SK-N-SH treated with all-trans-retinoic acid at 6 μM for 48 hours (cell line): ENCODE measurements around the gene RELCH.
"Not testable (repeated sequence)": the region's sequence is repeated elsewhere in the genome, so short reads cannot be mapped to it uniquely, and the experiment has no call there.

Experiments used
- ATAC-seq: fragments of 200-7000 bp; cut with Tn5 transposase; 3 replicates; pipeline ENCODE4 v1.9.1; 2020; ENCODE audit warnings: mild to moderate bottlenecking, moderate library complexity
- BACH2 ChIP-seq: fragments of 250-450 bp; sonication (Bioruptor Pico); IDR thresholded peaks from 2 replicates; pipeline ENCODE4 v1.9.0; 2021; ENCODE audit warnings: mild to moderate bottlenecking, borderline replicate concordance
- CSDC2 ChIP-seq: fragments of 250-450 bp; sonication (Bioruptor Pico); IDR thresholded peaks from 2 replicates; pipeline ENCODE4 v1.5.0; 2020; ENCODE audit warnings: mild to moderate bottlenecking, moderate library complexity
- ESRRG ChIP-seq: fragments of 250-450 bp; sonication (Bioruptor Pico); IDR thresholded peaks from 2 replicates; pipeline ENCODE4 v1.6.1; 2021; ENCODE audit warnings: mild to moderate bottlenecking
- GLIS3 ChIP-seq: fragments of 250-450 bp; sonication (Bioruptor Pico); IDR thresholded peaks from 2 replicates; pipeline ENCODE4 v1.5.0; 2020; ENCODE audit warnings: mild to moderate bottlenecking, moderate library complexity
- ISL1 ChIP-seq: fragments of 250-450 bp; sonication (Bioruptor Pico); IDR thresholded peaks from 2 replicates; pipeline ENCODE4 v2.1.2; 2022; ENCODE audit warnings: mild to moderate bottlenecking, moderate library complexity
- OSR1 ChIP-seq: fragments of 250-450 bp; sonication (Bioruptor Pico); IDR thresholded peaks from 2 replicates; pipeline ENCODE4 v1.8.0; 2022; ENCODE audit warnings: moderate library complexity, mild to moderate bottlenecking, inconsistent platforms
- PPARA ChIP-seq: fragments of 250-450 bp; sonication (Bioruptor Pico); IDR thresholded peaks from 2 replicates; pipeline ENCODE4 v1.5.0; 2020; ENCODE audit warnings: mild to moderate bottlenecking, borderline replicate concordance
- SNAI2 ChIP-seq: fragments of 250-450 bp; sonication (Bioruptor Pico); IDR thresholded peaks from 2 replicates; pipeline ENCODE4 v1.5.0; 2020; ENCODE audit warnings: mild to moderate bottlenecking, moderate library complexity
- TCF4 ChIP-seq: fragments of 250-450 bp; sonication (Bioruptor Pico); IDR thresholded peaks from 2 replicates; pipeline ENCODE4 v1.8.0; 2021; ENCODE audit warnings: mild to moderate bottlenecking, moderate library complexity, borderline replicate concordance
- ZC3H10 ChIP-seq: fragments of 250-450 bp; sonication (Bioruptor Pico); IDR thresholded peaks from 2 replicates; pipeline ENCODE4 v1.5.1; 2021; ENCODE audit warnings: mild to moderate bottlenecking, moderate library complexity
- ZFP3 ChIP-seq: fragments of 250-450 bp; sonication (Bioruptor Pico); IDR thresholded peaks from 2 replicates; pipeline ENCODE4 v1.5.0; 2020; ENCODE audit warnings: mild to moderate bottlenecking, moderate library complexity
- ZFP30 ChIP-seq: fragments of 450-650 bp; formaldehyde crosslinking; IDR thresholded peaks from 2 replicates; pipeline ENCODE4 v1.5.0; 2022; ENCODE audit warnings: mild to moderate bottlenecking, moderate library complexity
- ZNF70 ChIP-seq: fragments of 450-650 bp; formaldehyde crosslinking; IDR thresholded peaks from 2 replicates; pipeline ENCODE4 v1.5.0; 2020; ENCODE audit warnings: mild to moderate bottlenecking, moderate library complexity
- ZNF8 ChIP-seq: fragments of 450-650 bp; formaldehyde crosslinking; IDR thresholded peaks from 2 replicates; pipeline ENCODE4 v1.5.0; 2020; ENCODE audit warnings: mild to moderate bottlenecking, moderate library complexity
- TF ChIP-seq, protein P1 (sequence below): fragments of 250-450 bp; sonication (Bioruptor Pico); IDR thresholded peaks from 2 replicates; pipeline ENCODE4 v1.5.1; 2020; ENCODE audit warnings: low read depth, mild to moderate bottlenecking, moderate library complexity
- TF ChIP-seq, protein P2 (sequence below): fragments of 250-450 bp; sonication (Bioruptor Pico); IDR thresholded peaks from 2 replicates; pipeline ENCODE4 v1.8.0; 2020; ENCODE audit warnings: mild to moderate bottlenecking, moderate library complexity, borderline replicate concordance
- TF ChIP-seq, protein P3 (sequence below): fragments of 250-450 bp; sonication (Bioruptor Pico); IDR thresholded peaks from 2 replicates; pipeline ENCODE4 v1.5.0; 2020; ENCODE audit warnings: mild to moderate bottlenecking, moderate library complexity

Gene RELCH

DNA sequence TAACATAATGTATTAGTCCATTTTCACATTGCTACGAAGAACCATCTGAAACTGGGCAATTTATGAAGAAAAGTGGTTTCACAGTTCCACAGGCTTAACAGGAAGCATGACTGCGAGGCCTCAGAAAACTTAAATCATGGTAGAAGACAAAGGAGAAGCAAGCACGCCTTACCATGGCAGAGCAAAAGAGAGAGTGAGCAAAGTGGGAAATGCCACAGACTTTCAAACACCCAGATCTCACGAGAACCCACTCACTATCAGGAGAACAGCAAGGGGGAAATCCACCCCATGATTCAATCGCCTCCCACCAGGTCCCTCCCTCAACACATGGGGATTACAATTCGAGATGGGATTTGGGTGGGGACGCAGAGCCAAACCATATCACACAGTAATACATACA, 22.7 kb upstream of the RELCH start:
- no peak for TF ChIP-seq ZNF70 (CRISPR knock-in tag)
- no peak for TF ChIP-seq CSDC2
- TF ChIP-seq, protein P1, sequence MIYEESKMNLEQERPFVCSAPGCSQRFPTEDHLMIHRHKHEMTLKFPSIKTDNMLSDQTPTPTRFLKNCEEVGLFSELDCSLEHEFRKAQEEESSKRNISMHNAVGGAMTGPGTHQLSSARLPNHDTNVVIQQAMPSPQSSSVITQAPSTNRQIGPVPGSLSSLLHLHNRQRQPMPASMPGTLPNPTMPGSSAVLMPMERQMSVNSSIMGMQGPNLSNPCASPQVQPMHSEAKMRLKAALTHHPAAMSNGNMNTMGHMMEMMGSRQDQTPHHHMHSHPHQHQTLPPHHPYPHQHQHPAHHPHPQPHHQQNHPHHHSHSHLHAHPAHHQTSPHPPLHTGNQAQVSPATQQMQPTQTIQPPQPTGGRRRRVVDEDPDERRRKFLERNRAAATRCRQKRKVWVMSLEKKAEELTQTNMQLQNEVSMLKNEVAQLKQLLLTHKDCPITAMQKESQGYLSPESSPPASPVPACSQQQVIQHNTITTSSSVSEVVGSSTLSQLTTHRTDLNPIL (CRISPR knock-in tag) = no peak
- TF ChIP-seq, protein P2, sequence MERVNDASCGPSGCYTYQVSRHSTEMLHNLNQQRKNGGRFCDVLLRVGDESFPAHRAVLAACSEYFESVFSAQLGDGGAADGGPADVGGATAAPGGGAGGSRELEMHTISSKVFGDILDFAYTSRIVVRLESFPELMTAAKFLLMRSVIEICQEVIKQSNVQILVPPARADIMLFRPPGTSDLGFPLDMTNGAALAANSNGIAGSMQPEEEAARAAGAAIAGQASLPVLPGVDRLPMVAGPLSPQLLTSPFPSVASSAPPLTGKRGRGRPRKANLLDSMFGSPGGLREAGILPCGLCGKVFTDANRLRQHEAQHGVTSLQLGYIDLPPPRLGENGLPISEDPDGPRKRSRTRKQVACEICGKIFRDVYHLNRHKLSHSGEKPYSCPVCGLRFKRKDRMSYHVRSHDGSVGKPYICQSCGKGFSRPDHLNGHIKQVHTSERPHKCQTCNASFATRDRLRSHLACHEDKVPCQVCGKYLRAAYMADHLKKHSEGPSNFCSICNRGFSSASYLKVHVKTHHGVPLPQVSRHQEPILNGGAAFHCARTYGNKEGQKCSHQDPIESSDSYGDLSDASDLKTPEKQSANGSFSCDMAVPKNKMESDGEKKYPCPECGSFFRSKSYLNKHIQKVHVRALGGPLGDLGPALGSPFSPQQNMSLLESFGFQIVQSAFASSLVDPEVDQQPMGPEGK (CRISPR knock-in tag) = no peak
- no peak for TF ChIP-seq TCF4 (CRISPR knock-in tag)
- no peak for TF ChIP-seq ZC3H10
- no peak for TF ChIP-seq OSR1 (CRISPR knock-in tag)
- no peak for ATAC-seq

DNA sequence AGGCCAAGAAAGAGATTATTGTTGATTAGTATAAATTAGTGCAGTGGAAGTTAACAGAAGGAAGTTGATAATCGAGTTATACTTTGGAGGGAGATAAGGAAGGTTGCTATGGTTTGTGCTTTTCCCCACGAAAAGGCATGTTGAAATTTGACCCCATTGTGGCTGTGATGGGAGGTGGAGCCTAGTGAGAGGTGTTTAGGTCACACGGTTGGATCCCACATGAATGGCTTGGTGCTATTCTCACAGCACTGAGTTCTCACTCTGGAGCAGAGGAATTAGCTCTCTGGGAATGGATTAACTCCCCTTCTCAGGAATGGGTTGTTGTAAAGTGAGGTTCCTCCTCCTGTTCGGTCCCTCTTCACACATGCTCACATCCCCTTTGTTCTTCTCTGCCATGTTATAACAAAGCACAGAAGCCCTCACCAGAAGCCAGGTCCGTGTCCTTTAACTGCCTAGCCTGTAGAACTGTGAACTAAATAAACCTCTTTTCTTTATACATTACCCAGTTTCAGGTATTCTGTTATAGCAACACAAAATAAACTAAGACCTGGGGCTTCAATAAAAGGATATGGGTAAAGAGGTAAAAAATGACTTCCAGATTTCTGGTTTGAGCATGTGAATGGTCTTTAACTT, 22.1 kb upstream of the RELCH start:
- TF ChIP-seq PPARA (CRISPR knock-in tag) = no peak
- no peak for TF ChIP-seq GLIS3
- no peak for TF ChIP-seq ISL1 (CRISPR knock-in tag)
- TF ChIP-seq ZNF8 (CRISPR knock-in tag) = no peak
- no peak for TF ChIP-seq TCF4 (CRISPR knock-in tag)
- no peak for TF ChIP-seq ZC3H10
- TF ChIP-seq ZFP3 (CRISPR knock-in tag) = no peak
- no peak for TF ChIP-seq BACH2 (CRISPR knock-in tag)
- TF ChIP-seq ESRRG (CRISPR knock-in tag) = no peak
- no peak for TF ChIP-seq CSDC2
- TF ChIP-seq SNAI2 (CRISPR knock-in tag) = no peak
- TF ChIP-seq, protein P2 (CRISPR knock-in tag) = no peak
- TF ChIP-seq OSR1 (CRISPR knock-in tag) = no peak
- TF ChIP-seq, protein P1 (CRISPR knock-in tag) = no peak
- ATAC-seq = no peak

DNA sequence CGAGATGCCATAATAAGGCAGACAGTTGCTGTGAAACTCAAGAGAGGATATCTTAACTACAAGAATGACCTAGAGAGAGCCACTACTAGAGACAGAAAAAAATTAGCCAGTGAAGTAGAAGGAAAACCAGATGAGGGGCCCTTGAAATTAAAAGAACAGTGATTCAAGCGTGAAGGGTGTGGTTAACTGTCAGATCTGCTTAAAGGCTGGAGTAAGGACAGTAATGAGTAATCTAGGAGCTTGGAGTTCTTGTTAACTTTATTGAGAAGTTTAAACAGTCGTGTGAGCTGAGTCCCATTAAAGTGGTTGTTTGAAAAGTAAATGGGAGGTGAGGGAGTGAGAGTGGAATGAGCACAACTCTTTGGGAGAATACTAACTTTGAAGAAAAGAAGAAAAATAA, 21.5 kb upstream of the RELCH start:
- no peak for TF ChIP-seq SNAI2 (CRISPR knock-in tag)
- no peak for TF ChIP-seq BACH2 (CRISPR knock-in tag)
- TF ChIP-seq ESRRG (CRISPR knock-in tag) = no peak
- no peak for TF ChIP-seq CSDC2
- ATAC-seq = no peak

DNA sequence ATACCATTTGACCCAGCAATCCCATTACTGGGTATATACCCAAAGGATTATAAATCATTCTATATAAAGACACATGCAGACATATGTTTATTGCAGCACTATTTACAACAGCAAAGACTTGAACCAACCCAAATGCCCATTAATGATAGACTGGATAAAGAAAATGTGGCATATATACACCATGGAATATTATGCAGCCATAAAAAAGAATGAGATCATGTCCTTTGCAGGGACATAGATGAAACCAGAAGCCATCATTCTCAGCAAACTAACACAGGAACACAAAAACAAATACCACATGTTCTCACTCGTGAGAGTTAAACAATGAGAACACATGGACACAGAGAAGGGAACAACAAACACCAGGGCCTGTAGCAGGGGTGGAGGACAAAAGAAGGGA, 20.5 kb upstream of the RELCH start:
- ATAC-seq = not testable (repeated sequence)

DNA sequence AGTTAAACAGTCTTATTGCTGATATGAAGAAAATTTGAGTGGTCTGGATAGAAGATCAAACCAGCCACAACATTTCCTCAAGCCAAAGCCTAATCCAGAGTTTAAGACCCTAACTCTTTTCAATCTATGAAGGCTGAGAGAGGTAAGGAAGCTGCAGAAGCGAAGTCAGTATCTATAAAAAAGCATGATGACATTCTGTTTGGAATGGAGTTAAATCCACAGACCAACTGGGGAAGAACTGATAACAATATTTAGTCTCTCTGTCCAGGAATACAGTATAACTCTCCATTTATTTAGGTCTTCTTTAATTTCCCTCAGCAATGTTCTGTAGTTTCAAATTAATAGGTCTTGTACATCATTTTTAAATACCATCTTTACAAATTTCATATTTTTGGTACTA, 16.2 kb upstream of the RELCH start:
- no peak for ATAC-seq
- TF ChIP-seq ZC3H10 = no peak
- TF ChIP-seq ZFP30 (CRISPR knock-in tag) = no peak
- no peak for TF ChIP-seq CSDC2
- TF ChIP-seq, protein P1 (CRISPR knock-in tag) = no peak
- no peak for TF ChIP-seq ZNF70 (CRISPR knock-in tag)
- TF ChIP-seq, protein P3, sequence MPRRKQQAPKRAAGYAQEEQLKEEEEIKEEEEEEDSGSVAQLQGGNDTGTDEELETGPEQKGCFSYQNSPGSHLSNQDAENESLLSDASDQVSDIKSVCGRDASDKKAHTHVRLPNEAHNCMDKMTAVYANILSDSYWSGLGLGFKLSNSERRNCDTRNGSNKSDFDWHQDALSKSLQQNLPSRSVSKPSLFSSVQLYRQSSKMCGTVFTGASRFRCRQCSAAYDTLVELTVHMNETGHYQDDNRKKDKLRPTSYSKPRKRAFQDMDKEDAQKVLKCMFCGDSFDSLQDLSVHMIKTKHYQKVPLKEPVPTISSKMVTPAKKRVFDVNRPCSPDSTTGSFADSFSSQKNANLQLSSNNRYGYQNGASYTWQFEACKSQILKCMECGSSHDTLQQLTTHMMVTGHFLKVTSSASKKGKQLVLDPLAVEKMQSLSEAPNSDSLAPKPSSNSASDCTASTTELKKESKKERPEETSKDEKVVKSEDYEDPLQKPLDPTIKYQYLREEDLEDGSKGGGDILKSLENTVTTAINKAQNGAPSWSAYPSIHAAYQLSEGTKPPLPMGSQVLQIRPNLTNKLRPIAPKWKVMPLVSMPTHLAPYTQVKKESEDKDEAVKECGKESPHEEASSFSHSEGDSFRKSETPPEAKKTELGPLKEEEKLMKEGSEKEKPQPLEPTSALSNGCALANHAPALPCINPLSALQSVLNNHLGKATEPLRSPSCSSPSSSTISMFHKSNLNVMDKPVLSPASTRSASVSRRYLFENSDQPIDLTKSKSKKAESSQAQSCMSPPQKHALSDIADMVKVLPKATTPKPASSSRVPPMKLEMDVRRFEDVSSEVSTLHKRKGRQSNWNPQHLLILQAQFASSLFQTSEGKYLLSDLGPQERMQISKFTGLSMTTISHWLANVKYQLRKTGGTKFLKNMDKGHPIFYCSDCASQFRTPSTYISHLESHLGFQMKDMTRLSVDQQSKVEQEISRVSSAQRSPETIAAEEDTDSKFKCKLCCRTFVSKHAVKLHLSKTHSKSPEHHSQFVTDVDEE (CRISPR knock-in tag) = no peak
